Natural killer cell (primary cell): ENCODE data around the gene PLXNA2. TPM values are rescaled to one million over a fixed set of nuclear protein-coding genes. Genes with fewer than 3 reads are reported as not detected.

Source experiments
- ATAC-seq, 3 donors: fragments of 150-1000 bp in 2 of 3; fragments of 200-7000 bp in 1 of 3; cut with Tn5 transposase; 1 replicate in 1 of 3; 2 replicates in 2 of 3; pipeline ENCODE4 v1.10.0; 2021; ENCODE audit warnings: mild to moderate bottlenecking in 2 of 3, moderate library complexity in 2 of 3
- DNase-seq, 2 donors: peaks; one replicate each; pipeline versions ENCODE4 v3.0.0 to v3.0.0-alpha.2; 2013 to 2021; ENCODE audit warnings: mixed read lengths in 1 of 2
- H3K27ac ChIP-seq: one replicate; pipeline ENCODE4 v1.5.1; 2013; ENCODE audit warnings: mild to moderate bottlenecking, low read length
- H3K27me3 ChIP-seq: one replicate; pipeline ENCODE4 v1.6.1; 2013; ENCODE audit warnings: low read length; ENCODE audit not compliant: control insufficient read depth, insufficient read depth
- H3K36me3 ChIP-seq: one replicate; pipeline ENCODE4 v1.6.1; 2013; ENCODE audit warnings: low read length; ENCODE audit not compliant: control insufficient read depth, insufficient read depth
- H3K4me1 ChIP-seq: one replicate; pipeline ENCODE4 v1.6.1; 2013; ENCODE audit warnings: low read length; ENCODE audit not compliant: control insufficient read depth, insufficient read depth
- H3K4me3 ChIP-seq: one replicate; pipeline ENCODE4 v1.5.1; 2013; ENCODE audit warnings: low read length
- H3K9me3 ChIP-seq: one replicate; pipeline ENCODE4 v1.6.1; 2013; ENCODE audit warnings: low read length; ENCODE audit not compliant: control insufficient read depth, insufficient read depth
- H3K27ac Mint-ChIP-seq, 2 donors: one replicate each; pipeline ENCODE4 v1.8.0; 2022; ENCODE audit warnings: mild to moderate bottlenecking in 2 of 2, mixed read lengths in 2 of 2, moderate library complexity in 1 of 2
- H3K27me3 Mint-ChIP-seq, 2 donors: one replicate each; pipeline ENCODE4 v1.8.0; 2022; ENCODE audit warnings: low read depth in 2 of 2, mixed read lengths in 2 of 2
- H3K36me3 Mint-ChIP-seq: one replicate; pipeline ENCODE4 v1.8.0; 2022; ENCODE audit warnings: mixed read lengths
- H3K4me1 Mint-ChIP-seq, 2 donors: one replicate each; pipeline ENCODE4 v1.8.0; 2022; ENCODE audit warnings: mixed read lengths in 2 of 2
- H3K4me3 Mint-ChIP-seq: one replicate; pipeline ENCODE4 v1.8.0; 2022; ENCODE audit warnings: mild to moderate bottlenecking, moderate library complexity, mixed read lengths
- H3K9me3 Mint-ChIP-seq, 2 donors: one replicate each; pipeline ENCODE4 v1.8.0; 2022; ENCODE audit warnings: mixed read lengths in 2 of 2
- WGBS: methylation state at CpG from one replicate; pipeline ENCODE4 v1.1.7; 2013; ENCODE audit warnings: missing lambda C conversion rate; ENCODE audit not compliant: insufficient coverage; 5-methylcytosine and 5-hydroxymethylcytosine counted together
- intact Hi-C: fragments of 100-400 bp; cut with micrococcal nuclease; formaldehyde crosslinking; loops from one replicate; pipeline ENCODE4 v1.14.2; 2022
- total RNA-seq, 4 donors: library from RNA; stranded (reverse); fragments of 120-200 nt in 1 of 4; gene quantifications; one replicate each; pipeline versions ENCODE4 v1.2.3 to v1.2.4, GENCODE V29; 2013 to 2022
- TF ChIP-seq, protein P1 (sequence below): fragments of 200-600 bp; IDR thresholded peaks from one replicate; pipeline ENCODE4 v1.8.0; 2022; ENCODE audit warnings: antibody characterized with exemption

Gene PLXNA2
- total RNA-seq, 3 donors from 2014 or later (not counting 1 experiment from before 2014, with no cell fraction given), result 2.8 to 8.4 (median 2.8) TPM

DNA sequence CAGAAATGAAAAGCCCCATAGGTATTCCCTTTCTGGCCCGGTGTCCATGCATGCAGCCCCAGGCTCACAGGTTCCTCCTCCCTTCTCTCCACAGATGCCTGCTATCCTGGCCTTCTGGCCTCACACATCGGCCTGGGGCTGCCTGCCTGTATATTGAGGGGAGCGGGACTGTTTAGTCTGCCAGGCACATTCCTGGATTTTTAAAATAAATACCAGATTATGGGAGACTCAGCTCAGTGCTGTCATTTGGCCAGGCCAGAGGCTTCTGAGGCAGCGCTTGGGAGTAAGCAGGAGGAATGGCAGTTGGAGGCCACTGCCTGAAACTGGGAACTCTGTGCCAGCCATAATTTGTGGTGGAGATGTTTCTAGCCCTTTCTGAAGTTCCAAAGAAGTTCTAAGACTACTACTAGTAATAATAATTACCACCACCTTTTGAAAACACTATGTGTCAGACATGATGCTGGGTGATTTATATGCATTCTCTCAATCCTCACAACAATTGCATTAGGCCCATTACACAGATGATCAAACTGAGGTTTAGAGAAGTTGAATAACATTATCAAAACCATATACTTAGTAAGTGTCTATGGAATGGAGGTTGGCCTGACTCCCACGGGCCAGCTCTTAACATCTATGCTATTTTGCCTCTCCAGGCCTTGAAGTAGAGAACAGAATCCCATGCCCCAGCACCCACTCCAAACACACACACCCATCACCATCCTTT, 107.6 kb downstream of the PLXNA2 start:
- TF ChIP-seq, protein P1, sequence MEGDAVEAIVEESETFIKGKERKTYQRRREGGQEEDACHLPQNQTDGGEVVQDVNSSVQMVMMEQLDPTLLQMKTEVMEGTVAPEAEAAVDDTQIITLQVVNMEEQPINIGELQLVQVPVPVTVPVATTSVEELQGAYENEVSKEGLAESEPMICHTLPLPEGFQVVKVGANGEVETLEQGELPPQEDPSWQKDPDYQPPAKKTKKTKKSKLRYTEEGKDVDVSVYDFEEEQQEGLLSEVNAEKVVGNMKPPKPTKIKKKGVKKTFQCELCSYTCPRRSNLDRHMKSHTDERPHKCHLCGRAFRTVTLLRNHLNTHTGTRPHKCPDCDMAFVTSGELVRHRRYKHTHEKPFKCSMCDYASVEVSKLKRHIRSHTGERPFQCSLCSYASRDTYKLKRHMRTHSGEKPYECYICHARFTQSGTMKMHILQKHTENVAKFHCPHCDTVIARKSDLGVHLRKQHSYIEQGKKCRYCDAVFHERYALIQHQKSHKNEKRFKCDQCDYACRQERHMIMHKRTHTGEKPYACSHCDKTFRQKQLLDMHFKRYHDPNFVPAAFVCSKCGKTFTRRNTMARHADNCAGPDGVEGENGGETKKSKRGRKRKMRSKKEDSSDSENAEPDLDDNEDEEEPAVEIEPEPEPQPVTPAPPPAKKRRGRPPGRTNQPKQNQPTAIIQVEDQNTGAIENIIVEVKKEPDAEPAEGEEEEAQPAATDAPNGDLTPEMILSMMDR, result no peak
- Mint-ChIP-seq H3K27me3 (peaks cover 0 to 9% of the 10 kb centered on the region in 2 donors), H3K36me3 (no peaks in the 10 kb centered on the region), H3K9me3 (no peaks in the 10 kb centered on the region), H3K4me1 (peaks cover 0 to 7% of the 10 kb centered on the region in 2 donors), H3K4me3 (no peak overlapping the region), H3K27ac (no peak overlapping the region)
- no peak overlapping the region for H3K4me3 ChIP-seq
- peaks cover 3% of the 10 kb centered on the region for H3K4me1 ChIP-seq
- ATAC-seq (no peak), DNase-seq (no peak)
- H3K36me3 ChIP-seq, result no peaks in the 10 kb centered on the region
- no peak overlapping the region for H3K27ac ChIP-seq
- no peaks in the 10 kb centered on the region for H3K27me3 ChIP-seq
- H3K9me3 ChIP-seq, result no peaks in the 10 kb centered on the region
- intact Hi-C loops, result no loop called here
- WGBS, result 98% methylated on average over 4 of the region's 5 CpGs

DNA sequence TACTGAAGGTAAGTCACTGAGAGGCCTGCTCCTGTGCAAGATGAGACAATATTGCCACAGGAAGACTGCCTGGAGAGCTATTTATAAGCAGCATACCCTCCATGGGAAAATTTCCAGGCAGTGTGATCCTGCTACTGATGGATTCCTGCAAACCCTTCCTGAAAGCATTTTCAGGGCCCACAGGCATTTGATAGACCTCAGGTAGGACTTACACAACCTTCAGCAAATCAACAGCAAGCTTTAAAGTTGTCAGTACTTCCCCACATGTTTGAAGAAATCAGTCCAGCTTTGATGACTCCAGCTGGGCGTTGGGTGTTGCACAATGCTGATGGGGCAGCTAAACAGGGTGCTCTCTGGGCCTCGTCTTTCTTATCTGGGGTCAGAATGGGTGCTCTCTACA, 108.8 kb downstream of the PLXNA2 start:
- no peak overlapping the region for H3K4me3 ChIP-seq
- ATAC-seq (no peak), DNase-seq (no peak)
- no peaks in the 10 kb centered on the region for H3K27me3 ChIP-seq
- intact Hi-C loops, result no loop called here
- Mint-ChIP-seq H3K9me3 (no peaks in the 10 kb centered on the region), H3K4me3 (no peak overlapping the region), H3K27me3 (peaks cover 0 to 15% of the 10 kb centered on the region in 2 donors), H3K27ac (no peak overlapping the region), H3K4me1 (peaks cover 0 to 7% of the 10 kb centered on the region in 2 donors), H3K36me3 (no peaks in the 10 kb centered on the region)
- H3K9me3 ChIP-seq, result no peaks in the 10 kb centered on the region
- peaks cover 3% of the 10 kb centered on the region for H3K4me1 ChIP-seq
- no peaks in the 10 kb centered on the region for H3K36me3 ChIP-seq
- TF ChIP-seq, protein P1, result no peak
- WGBS, result 72% methylated on average over 2 of the region's 2 CpGs
- no peak overlapping the region for H3K27ac ChIP-seq

DNA sequence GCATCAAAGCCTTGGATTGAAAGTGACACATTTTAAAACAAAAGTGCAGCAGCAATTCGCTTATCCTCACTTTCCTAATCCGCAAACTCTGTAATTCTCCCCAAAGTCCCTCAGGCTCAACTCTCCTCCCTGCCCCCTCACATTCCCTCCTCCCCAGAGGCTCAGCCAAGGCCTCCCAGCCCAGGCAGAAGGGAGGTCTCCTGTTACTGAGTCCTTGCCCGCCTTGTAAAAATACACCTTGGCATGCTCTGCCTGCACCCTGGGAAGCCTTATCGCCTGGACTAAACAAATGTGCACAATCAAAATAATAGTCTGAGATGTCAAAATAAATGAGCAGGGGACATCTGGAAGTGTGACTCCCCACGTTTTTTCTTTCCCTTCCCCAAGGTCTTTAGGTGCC, 109.7 kb downstream of the PLXNA2 start:
- H3K36me3 Mint-ChIP-seq, result no peaks in the 10 kb centered on the region
- H3K27me3 ChIP-seq, result no peaks in the 10 kb centered on the region
- H3K27ac Mint-ChIP-seq, result no peak overlapping the region
- intact Hi-C loops, result no loop called here
- no peaks in the 10 kb centered on the region for H3K9me3 Mint-ChIP-seq
- 84% methylated on average over 5 of the region's 5 CpGs for WGBS
- ATAC-seq, result no peak
- H3K4me1 ChIP-seq, result peaks cover 3% of the 10 kb centered on the region
- no peaks in the 10 kb centered on the region for H3K36me3 ChIP-seq
- no peak overlapping the region for H3K4me3 ChIP-seq
- DNase-seq, result no peak
- H3K27me3 Mint-ChIP-seq, result peaks cover 0 to 23% of the 10 kb centered on the region in 2 donors
- no peak overlapping the region for H3K27ac ChIP-seq
- H3K9me3 ChIP-seq, result no peaks in the 10 kb centered on the region
- H3K4me1 Mint-ChIP-seq, result peaks cover 0 to 7% of the 10 kb centered on the region in 2 donors
- no peak overlapping the region for H3K4me3 Mint-ChIP-seq
- TF ChIP-seq, protein P1, result no peak

DNA sequence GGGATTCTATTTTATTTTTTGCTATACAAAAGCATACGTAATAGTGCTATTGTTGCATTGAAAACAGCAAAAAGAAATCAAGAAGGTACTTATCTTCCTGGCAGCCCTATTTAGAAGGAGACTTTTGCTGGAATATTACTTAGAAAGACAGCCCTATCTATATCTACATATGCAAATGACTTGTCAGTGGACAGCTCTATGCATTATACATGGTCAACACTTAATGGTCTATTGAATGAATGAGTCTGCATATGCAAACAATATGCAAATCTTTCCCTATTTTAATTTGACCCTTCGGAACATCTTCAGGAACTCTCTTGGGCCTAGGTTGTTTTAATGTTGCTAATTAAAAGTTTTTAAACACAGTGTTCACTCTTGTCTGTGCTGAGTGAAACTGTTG, 110.8 kb downstream of the PLXNA2 start:
- TF ChIP-seq, protein P1, result no peak
- no peak for DNase-seq
- Histone ChIP-seq H3K36me3 (no peaks in the 10 kb centered on the region), H3K9me3 (no peaks in the 10 kb centered on the region), H3K27ac (no peak overlapping the region), H3K4me3 (no peak overlapping the region), H3K4me1 (peaks cover 3% of the 10 kb centered on the region), H3K27me3 (no peaks in the 10 kb centered on the region)
- no peak overlapping the region for H3K4me3 Mint-ChIP-seq
- H3K4me1 Mint-ChIP-seq, result peaks cover 0 to 7% of the 10 kb centered on the region in 2 donors
- intact Hi-C loops, result no loop called here
- peaks cover 0 to 25% of the 10 kb centered on the region in 2 donors for H3K27me3 Mint-ChIP-seq
- 83% methylated on average over 1 of the region's 2 CpGs for WGBS
- no peaks in the 10 kb centered on the region for H3K36me3 Mint-ChIP-seq
- no peak for ATAC-seq
- H3K9me3 Mint-ChIP-seq, result no peaks in the 10 kb centered on the region
- H3K27ac Mint-ChIP-seq, result no peak overlapping the region
